HCT116 (cell line): ENCODE results near the gene PFKFB2. TPM values are rescaled to one million over a fixed set of nuclear protein-coding genes. Genes with fewer than 3 reads are reported as not detected.

Source experiments
- ATAC-seq: fragments of 200-7000 bp; cut with Tn5 transposase; 2 replicates; pipeline ENCODE4 v1.9.1; 2020; ENCODE audit warnings: mild to moderate bottlenecking, moderate library complexity
- BruUV-seq: library from RNA; stranded (reverse); fragments of 400-500 nt; replicated peaks from 2 replicates; lab custom pipeline; 2021; lab: Mats Ljungman, UMichigan
- CTCF ChIA-PET: fragments of 300-600 bp; sonication (Branson Sonifier 250); formaldehyde crosslinking; loops from one replicate; lab custom pipeline; 2021; ENCODE audit warnings: antibody characterized with exemption; lab: Charles Lee
- POLR2A ChIA-PET: fragments of 300-600, 350-600 bp; sonication (Branson Sonifier 250); formaldehyde crosslinking; loops from one replicate; lab custom pipeline; 2021; ENCODE audit warnings: antibody characterized with exemption; lab: Charles Lee
- RAD21 ChIA-PET, 2 experiments: fragments of 300-600 bp; sonication (Branson Sonifier 250); formaldehyde crosslinking; loops; one replicate each; lab custom pipeline; 2023; ENCODE audit warnings: low total read pairs in 2 of 2; ENCODE audit not compliant: uncharacterized antibody in 2 of 2, unreplicated experiment in 2 of 2, low non-redundant PET in 1 of 2; lab: Charles Lee
- DNase-seq: peaks from one replicate; pipeline ENCODE4 v3.0.0-alpha.2; 2010; ENCODE audit warnings: low read depth, low spot score
- H2AFZ ChIP-seq: fragments of 200-600 bp; shearing (Covaris generic), sonication (generic); 2 replicates; pipeline ENCODE4 v1.6.1; 2017; ENCODE audit warnings: low read depth, mixed run types, mixed read lengths, antibody characterized with exemption, low read length; ENCODE audit not compliant: poor library complexity, severe bottlenecking
- H3K27ac ChIP-seq: 2 replicates; pipeline ENCODE4 v1.5.1; 2012; ENCODE audit warnings: low read depth, low read length
- H3K27me3 ChIP-seq: fragments of 200-600 bp; sonication (generic); 2 replicates; pipeline ENCODE4 v1.6.1; 2016; ENCODE audit warnings: mixed run types, low read length, mixed read lengths; ENCODE audit not compliant: insufficient read depth
- H3K36me3 ChIP-seq, 2 experiments: fragments of 200-500 bp in 1 of 2; fragments of 200-600 bp in 1 of 2; sonication (Bioruptor generic) in 1 of 2; sonication (generic) in 1 of 2; 2 replicates each; pipeline versions ENCODE4 v1.5.1 to v1.6.1; 2014 to 2016; ENCODE audit warnings: low read length in 2 of 2, inconsistent platforms in 1 of 2, mixed read lengths in 1 of 2, mixed run types in 1 of 2; ENCODE audit not compliant: insufficient read depth in 2 of 2, control insufficient read depth in 1 of 2
- H3K4me1 ChIP-seq, 2 experiments: fragments of 200-600 bp in 1 of 2; sonication (generic) in 1 of 2; 2 replicates each; pipeline versions ENCODE4 v1.5.1 to v1.6.1; 2012 to 2017; ENCODE audit warnings: low read length in 2 of 2, inconsistent platforms in 1 of 2, mild to moderate bottlenecking in 1 of 2, mixed read lengths in 1 of 2, mixed run types in 1 of 2, moderate library complexity in 1 of 2; ENCODE audit not compliant: insufficient read depth in 2 of 2, control insufficient read depth in 1 of 2
- H3K4me2 ChIP-seq: fragments of 200-600 bp; sonication (generic); 2 replicates; pipeline ENCODE4 v1.6.1; 2017; ENCODE audit warnings: mixed run types, low read length, mixed read lengths
- H3K4me3 ChIP-seq, 2 experiments: fragments of 200-600 bp in 1 of 2; sonication (generic) in 1 of 2; replicated peaks in 1 of 2; 2 replicates each; pipeline ENCODE4 v1.5.1; 2011 to 2016; ENCODE audit warnings: low read length in 2 of 2, control low read depth in 1 of 2, low read depth in 1 of 2, mild to moderate bottlenecking in 1 of 2, mixed read lengths in 1 of 2, mixed run types in 1 of 2
- H3K79me2 ChIP-seq: fragments of 200-600 bp; sonication (generic); 2 replicates; pipeline ENCODE4 v1.6.1; 2017; ENCODE audit warnings: mild to moderate bottlenecking, mixed run types, low read length, moderate library complexity, mixed read lengths; ENCODE audit not compliant: insufficient read depth
- H3K9ac ChIP-seq: fragments of 200-600 bp; sonication (generic); 2 replicates; pipeline ENCODE4 v1.6.1; 2016; ENCODE audit warnings: low read length, mixed read lengths
- H3K9me2 ChIP-seq: fragments of 200-600 bp; sonication (generic), shearing (Covaris generic); 2 replicates; pipeline ENCODE4 v1.6.1; 2017; ENCODE audit warnings: mixed run types, mild to moderate bottlenecking, moderate library complexity; ENCODE audit not compliant: insufficient read depth
- H3K9me3 ChIP-seq, 2 experiments: fragments of 200-500 bp in 1 of 2; fragments of 200-600 bp in 1 of 2; sonication (Bioruptor generic) in 1 of 2; sonication (generic) in 1 of 2; 2 replicates each; pipeline ENCODE4 v1.6.1; 2014 to 2017; ENCODE audit warnings: low read length in 2 of 2, mixed read lengths in 2 of 2, inconsistent platforms in 1 of 2, low read depth in 1 of 2, mild to moderate bottlenecking in 1 of 2, mixed run types in 1 of 2, moderate library complexity in 1 of 2; ENCODE audit not compliant: control insufficient read depth in 1 of 2, insufficient read depth in 1 of 2
- H4K20me1 ChIP-seq: fragments of 200-600 bp; sonication (generic), shearing (Covaris generic); 2 replicates; pipeline ENCODE4 v1.6.1; 2017; ENCODE audit warnings: mixed run types, mild to moderate bottlenecking, moderate library complexity; ENCODE audit not compliant: insufficient read depth
- ATF3 ChIP-seq: IDR thresholded peaks from 2 replicates; pipeline ENCODE4 v1.6.1; 2012
- CEBPB ChIP-seq: IDR thresholded peaks from 2 replicates; pipeline ENCODE4 v1.6.1; 2012; ENCODE audit warnings: low read depth
- CTCF ChIP-seq, 3 experiments: fragments of 200-600 bp in 1 of 3; sonication (generic) in 1 of 3; IDR thresholded peaks in 2 of 3; conservative IDR thresholded peaks in 1 of 3; 2 replicates each; pipeline ENCODE4 v1.5.1; 2012 to 2017; ENCODE audit warnings: low read depth in 2 of 3, low read length in 2 of 3, antibody characterized with exemption in 1 of 3, borderline replicate concordance in 1 of 3, control low read depth in 1 of 3, mild to moderate bottlenecking in 1 of 3, mixed read lengths in 1 of 3, mixed run types in 1 of 3, moderate library complexity in 1 of 3; ENCODE audit not compliant: insufficient read depth in 1 of 3
- EGR1 ChIP-seq: IDR thresholded peaks from 2 replicates; pipeline ENCODE4 v1.6.1; 2012; ENCODE audit warnings: low read depth
- ELF1 ChIP-seq: IDR thresholded peaks from 2 replicates; pipeline ENCODE4 v1.6.1; 2012; ENCODE audit warnings: low read depth, borderline replicate concordance
- EZH2 ChIP-seq: fragments of 200-600 bp; sonication (generic); IDR thresholded peaks from 2 replicates; pipeline ENCODE4 v1.6.1; 2017; ENCODE audit warnings: antibody characterized with exemption, mixed run types
- EZH2phosphoT487 ChIP-seq: fragments of 200-600 bp; IDR thresholded peaks from 2 replicates; pipeline ENCODE4 v1.6.1; 2018; ENCODE audit warnings: antibody characterized with exemption, borderline replicate concordance
- FOSL1 ChIP-seq: IDR thresholded peaks from 2 replicates; pipeline ENCODE4 v1.6.1; 2012; ENCODE audit warnings: low read depth
- JUND ChIP-seq: IDR thresholded peaks from 2 replicates; pipeline ENCODE4 v1.6.1; 2012
- MAX ChIP-seq: IDR thresholded peaks from 2 replicates; pipeline ENCODE4 v1.6.1; 2012
- POLR2A ChIP-seq: IDR thresholded peaks from 2 replicates; pipeline ENCODE4 v1.7.0; 2011; ENCODE audit warnings: borderline replicate concordance; ENCODE audit not compliant: insufficient read depth, insufficient read length; ENCODE audit errors: extremely low read depth
- RAD21 ChIP-seq: IDR thresholded peaks from 2 replicates; pipeline ENCODE4 v1.6.1; 2012; ENCODE audit warnings: low read depth, mild to moderate bottlenecking
- REST ChIP-seq: IDR thresholded peaks from 2 replicates; pipeline ENCODE4 v1.6.1; 2012; ENCODE audit warnings: low read depth
- SIN3A ChIP-seq: IDR thresholded peaks from 2 replicates; pipeline ENCODE4 v1.6.1; 2012; ENCODE audit warnings: low read depth
- SP1 ChIP-seq: IDR thresholded peaks from 2 replicates; pipeline ENCODE4 v1.6.1; 2012; ENCODE audit warnings: low read depth
- SRF ChIP-seq: IDR thresholded peaks from 2 replicates; pipeline ENCODE4 v1.6.1; 2012; ENCODE audit warnings: low read depth
- YY1 ChIP-seq: IDR thresholded peaks from 2 replicates; pipeline ENCODE4 v1.6.1; 2011; ENCODE audit warnings: low read length, low read depth, moderate library complexity, mild to moderate bottlenecking; ENCODE audit not compliant: insufficient replicate concordance; ENCODE audit errors: extremely low read depth
- ZFX ChIP-seq: fragments of 450-650 bp; IDR thresholded peaks from 2 replicates; pipeline ENCODE4 v1.6.1; 2017
- ZNF274 ChIP-seq: fragments of 200-500 bp; sonication (Bioruptor generic); IDR thresholded peaks from 2 replicates; pipeline ENCODE4 v1.6.1; 2014; ENCODE audit warnings: mild to moderate bottlenecking, low read depth, low read length, inconsistent platforms
- intact Hi-C: fragments of 100-400 bp; cut with micrococcal nuclease; formaldehyde crosslinking; loops from 2 replicates; pipeline ENCODE4 v1.10.0; 2022
- total RNA-seq: library from RNA; stranded (reverse); gene quantifications from one replicate; pipeline ENCODE4 v1.2.1, GENCODE V29; 2021; ENCODE audit not compliant: unreplicated experiment

PFKFB2 gene
- total RNA-seq, 1 experiment from 2014 or later: 13.9 TPM

GRCh38 chr1:207064561-207064960 is 11.5 kb downstream of the PFKFB2 start:
- no peak for TF ChIP-seq EGR1
- no peak for TF ChIP-seq MAX
- no peak for TF ChIP-seq POLR2A
- TF ChIP-seq JUND: no peak
- no peak for TF ChIP-seq EZH2phosphoT487
- no peak for TF ChIP-seq REST
- no peak for TF ChIP-seq YY1
- TF ChIP-seq FOSL1: no peak
- TF ChIP-seq EZH2: no peak
- no peak for TF ChIP-seq CEBPB
- no peak for TF ChIP-seq SRF
- no peak for TF ChIP-seq ATF3
- TF ChIP-seq SP1: no peak
- no peak for TF ChIP-seq ZFX
- no peak for TF ChIP-seq ZNF274
- no peak for TF ChIP-seq RAD21
- TF ChIP-seq CTCF (IDR thresholded peaks at IDR 0.05 in 2 of 3, conservative IDR thresholded peaks at IDR 0.05 in 1 of 3; ENCODE audit: borderline replicate concordance in 1 of 3, insufficient read depth in 1 of 3, low read depth in 2 of 3, low read length in 2 of 3): no peak
- no peak for TF ChIP-seq ELF1
- TF ChIP-seq SIN3A: no peak
- H3K4me1 ChIP-seq: no peaks in the 10 kb centered on the region
- no peaks in the 10 kb centered on the region for H4K20me1 ChIP-seq
- ChIA-PET RAD21 (no interaction called here), POLR2A (no interaction called here), CTCF (no interaction called here)
- H3K36me3 ChIP-seq: peaks cover 3 to 19% of the 10 kb centered on the region in 2 experiments; a peak in 2 of 4 replicates
- no TSS peak for BruUV-seq
- H3K4me3 ChIP-seq: no peak overlapping the region
- H3K9ac ChIP-seq: no peak overlapping the region
- no peak overlapping the region for H3K4me2 ChIP-seq
- H2AFZ ChIP-seq: no peak overlapping the region
- no peaks in the 10 kb centered on the region for H3K79me2 ChIP-seq
- no peaks in the 10 kb centered on the region for H3K9me3 ChIP-seq
- no peak overlapping the region for H3K27ac ChIP-seq
- DNase-seq (no peak), ATAC-seq (no peak)
- intact Hi-C loops: no loop called here
- H3K27me3 ChIP-seq: no peaks in the 10 kb centered on the region
- H3K9me2 ChIP-seq: no peaks in the 10 kb centered on the region
